ENCODE data around the gene ZNF264.

ZNF264 gene

DNA sequence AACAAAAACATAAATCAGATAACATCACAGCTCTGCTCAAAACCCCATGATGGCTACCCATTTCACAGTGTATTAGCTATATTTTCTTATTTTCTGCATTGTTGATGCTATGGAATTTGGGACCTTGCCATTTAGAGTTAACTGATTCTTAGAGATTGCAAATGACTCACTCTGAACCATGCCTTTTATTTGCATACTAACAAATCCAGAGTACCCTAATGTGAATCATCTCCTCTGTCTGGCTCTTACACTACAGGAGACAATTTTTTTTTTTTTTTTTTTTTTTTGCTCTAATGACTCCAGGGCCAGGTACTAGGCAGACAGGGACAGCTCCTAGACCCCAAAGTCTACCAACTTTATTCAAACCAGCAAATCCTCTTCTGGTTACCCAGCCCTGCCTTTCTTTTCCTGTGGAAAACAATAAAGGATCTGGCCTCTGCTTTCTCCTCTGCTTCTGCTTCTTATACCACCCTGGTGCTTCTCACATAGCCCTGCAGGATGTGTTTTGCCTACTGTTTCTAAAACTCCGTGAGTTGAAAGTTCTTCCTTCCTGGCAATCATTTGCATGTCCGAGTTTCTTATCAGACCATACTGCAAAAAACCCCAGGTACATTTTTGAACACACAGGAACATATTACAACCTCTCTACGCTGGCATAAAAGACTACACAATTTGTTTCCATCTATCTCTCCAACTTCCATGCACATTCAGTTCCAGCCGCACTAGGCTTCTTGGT, 78.4 kb downstream of the ZNF264 start:
- no peak overlapping the region for H3K4me3 Mint-ChIP-seq
- H3K27me3 Mint-ChIP-seq (ENCODE audit: low read depth) = no peaks in the 10 kb centered on the region
- peaks cover 18% of the 10 kb centered on the region for H3K36me3 Mint-ChIP-seq (ENCODE audit: low read depth)
- H3K9me3 Mint-ChIP-seq = peaks cover 54% of the 10 kb centered on the region
- H3K27ac Mint-ChIP-seq = no peak overlapping the region
- no peaks in the 10 kb centered on the region for H3K4me1 Mint-ChIP-seq (ENCODE audit: low read depth)

DNA sequence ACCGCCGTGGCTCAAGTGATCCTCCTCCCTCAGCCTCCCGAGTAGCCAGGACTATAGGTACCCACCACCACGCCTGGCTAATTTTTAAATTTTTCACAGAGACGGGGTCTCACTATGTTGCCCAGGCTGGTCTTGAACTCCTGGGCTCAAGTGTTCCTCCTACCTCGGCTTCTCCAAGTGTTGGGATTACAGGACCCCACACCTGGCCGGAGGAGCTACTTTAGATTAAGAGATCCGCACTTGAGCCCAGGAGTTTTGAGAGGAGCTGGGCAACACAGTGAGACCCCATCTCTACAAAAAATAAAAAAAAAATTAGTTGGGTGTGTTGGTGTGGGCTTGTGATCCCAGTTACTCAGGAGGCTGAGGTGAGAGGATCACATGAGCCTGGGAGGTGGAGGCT, 80.0 kb downstream of the ZNF264 start:
- Mint-ChIP-seq H3K4me3 (no peak overlapping the region), H3K27me3 (ENCODE audit: low read depth) (no peaks in the 10 kb centered on the region), H3K36me3 (ENCODE audit: low read depth) (peaks cover 16% of the 10 kb centered on the region), H3K9me3 (peaks cover 40% of the 10 kb centered on the region), H3K27ac (no peak overlapping the region), H3K4me1 (ENCODE audit: low read depth) (no peaks in the 10 kb centered on the region)

All from T-helper 1 cell treated with Interleukin-12 subunit alpha and Interleukin-12 subunit beta and Interleukin-4 antibody, amounts not matched to agents 30 μg/mL and 1 μg/mL, for 36 hours (primary cell).